Lower leg skin (tissue), 4 donors: Measurements from ENCODE around the gene CCDC175. TPM values are rescaled to one million over a fixed set of nuclear protein-coding genes. Genes with fewer than 3 reads are reported as not detected.

Experiments
- DNase-seq, 2 donors: peaks; one replicate each; pipeline ENCODE4 v3.0.0-alpha.2; 2019; ENCODE audit warnings: low spot score in 2 of 2
- H3K4me3 ChIP-seq: fragments of 200-600 bp; sonication (generic); 2 replicates; pipeline ENCODE4 v1.5.1; 2017; ENCODE audit warnings: mild to moderate bottlenecking, low read depth; ENCODE audit not compliant: poor library complexity, severe bottlenecking
- POLR2A ChIP-seq, 2 donors: fragments of 450-650 bp; IDR thresholded peaks; one replicate each; pipeline ENCODE4 v1.6.1; 2016 to 2017; ENCODE audit warnings: antibody characterized with exemption in 2 of 2, mild to moderate bottlenecking in 1 of 2, moderate library complexity in 1 of 2
- WGBS, 2 donors: methylation state at CpG; one replicate each; pipeline ENCODE4 v1.1.5; 2018; 5-methylcytosine and 5-hydroxymethylcytosine counted together
- intact Hi-C: fragments of 100-400 bp; cut with DNase I; formaldehyde crosslinking; loops from one replicate; pipeline ENCODE4 v1.15.0; 2023; ENCODE audit warnings: low total_unique reads
- total RNA-seq, 4 donors: library from RNA; depleted of rRNA; stranded (reverse); fragments of >200 nt; gene quantifications; one replicate each; pipeline ENCODE4 v1.1.0, GENCODE V29; 2016
- TF ChIP-seq, protein P1 (sequence below), 3 donors: fragments of 450-650 bp; IDR thresholded peaks; one replicate each; pipeline ENCODE4 v1.5.1; 2016; ENCODE audit warnings: antibody characterized with exemption in 3 of 3, mild to moderate bottlenecking in 3 of 3, moderate library complexity in 2 of 3

Gene CCDC175
- total RNA-seq, 4 donors from 2014 or later: not detected

DNA sequence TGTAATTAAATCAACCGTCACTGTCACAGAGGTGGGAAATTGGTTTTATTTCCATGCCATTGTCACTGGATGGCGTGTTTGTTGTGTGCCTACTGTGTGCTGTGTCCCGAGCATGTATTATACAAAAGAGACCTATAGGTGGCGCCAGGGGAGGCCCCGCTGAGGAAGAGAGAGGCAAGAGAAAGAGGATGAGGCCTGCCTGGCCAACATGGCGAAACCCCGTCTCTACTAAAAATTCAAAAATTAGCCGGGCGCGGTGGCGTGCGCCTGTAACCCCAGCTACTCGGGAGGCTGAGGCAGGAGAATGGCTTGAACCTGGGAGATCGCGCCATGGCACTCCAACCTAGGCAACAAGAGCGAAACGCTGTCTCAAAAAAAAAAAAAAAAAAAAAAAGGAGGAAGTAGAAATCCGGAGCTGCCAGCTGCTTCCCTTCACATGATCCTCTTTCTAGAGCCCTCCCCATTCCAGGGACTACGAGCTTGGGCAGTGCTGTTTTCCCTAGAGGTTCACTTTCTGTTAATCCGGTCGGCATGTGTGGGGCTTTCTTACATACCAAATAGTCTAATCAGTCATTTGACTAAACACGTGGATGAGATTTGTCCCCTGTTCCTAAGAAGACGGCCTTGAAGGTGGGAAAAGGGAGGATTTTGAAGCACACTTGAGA lies 6.4 kb upstream of the CCDC175 start:
- 83 to 84% methylated on average over 23 of the region's 23 CpGs for whole genome bisulfite sequencing, 2 donors
- no peak for TF ChIP-seq POLR2A (IDR thresholded peaks at IDR 0.05)
- TF ChIP-seq, protein P1, sequence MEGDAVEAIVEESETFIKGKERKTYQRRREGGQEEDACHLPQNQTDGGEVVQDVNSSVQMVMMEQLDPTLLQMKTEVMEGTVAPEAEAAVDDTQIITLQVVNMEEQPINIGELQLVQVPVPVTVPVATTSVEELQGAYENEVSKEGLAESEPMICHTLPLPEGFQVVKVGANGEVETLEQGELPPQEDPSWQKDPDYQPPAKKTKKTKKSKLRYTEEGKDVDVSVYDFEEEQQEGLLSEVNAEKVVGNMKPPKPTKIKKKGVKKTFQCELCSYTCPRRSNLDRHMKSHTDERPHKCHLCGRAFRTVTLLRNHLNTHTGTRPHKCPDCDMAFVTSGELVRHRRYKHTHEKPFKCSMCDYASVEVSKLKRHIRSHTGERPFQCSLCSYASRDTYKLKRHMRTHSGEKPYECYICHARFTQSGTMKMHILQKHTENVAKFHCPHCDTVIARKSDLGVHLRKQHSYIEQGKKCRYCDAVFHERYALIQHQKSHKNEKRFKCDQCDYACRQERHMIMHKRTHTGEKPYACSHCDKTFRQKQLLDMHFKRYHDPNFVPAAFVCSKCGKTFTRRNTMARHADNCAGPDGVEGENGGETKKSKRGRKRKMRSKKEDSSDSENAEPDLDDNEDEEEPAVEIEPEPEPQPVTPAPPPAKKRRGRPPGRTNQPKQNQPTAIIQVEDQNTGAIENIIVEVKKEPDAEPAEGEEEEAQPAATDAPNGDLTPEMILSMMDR (IDR thresholded peaks at IDR 0.05): no peak
- H3K4me3 ChIP-seq: no peak overlapping the region
- intact Hi-C loops: no loop called here
- DNase-seq: no peak

GRCh38 chr14:59582161-59582560 lies 5.5 kb upstream of the CCDC175 start:
- DNase-seq: no peak
- 88 to 97% methylated on average over 3 of the region's 3 CpGs for WGBS, 2 donors
- TF ChIP-seq POLR2A (IDR thresholded peaks at IDR 0.05): no peak
- TF ChIP-seq, protein P1 (IDR thresholded peaks at IDR 0.05): no peak
- intact Hi-C loops: no loop called here
- H3K4me3 ChIP-seq: no peak overlapping the region

DNA sequence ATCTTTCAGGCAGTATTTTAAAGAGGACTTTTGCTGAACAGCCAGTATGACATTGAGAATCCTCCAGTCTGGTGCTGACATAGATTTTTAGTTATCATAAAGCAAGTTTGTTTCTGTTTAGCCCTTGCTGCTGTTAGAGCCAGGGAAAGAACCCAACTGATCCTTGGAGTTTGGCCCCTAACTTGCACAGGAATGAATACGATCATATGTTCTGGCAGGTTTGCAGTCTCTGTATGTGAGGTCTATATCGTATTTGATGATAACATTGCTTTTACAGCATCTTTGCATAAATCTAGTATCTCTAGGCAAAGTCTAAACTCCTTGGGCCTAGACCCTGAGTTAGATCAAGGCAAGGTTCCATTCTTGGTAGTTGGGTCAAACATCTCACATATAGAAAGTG lies 4.3 kb upstream of the CCDC175 start:
- intact Hi-C loops: no loop called here
- 81 to 91% methylated on average over 2 of the region's 2 CpGs for WGBS, 2 donors
- DNase-seq: no peak
- TF ChIP-seq POLR2A (IDR thresholded peaks at IDR 0.05): no peak
- TF ChIP-seq, protein P1 (IDR thresholded peaks at IDR 0.05): no peak
- H3K4me3 ChIP-seq: no peak overlapping the region

- TF ChIP-seq, protein P1 (IDR thresholded peaks at IDR 0.05): no peak
- intact Hi-C loops: no loop called here
- no peak for DNase-seq
- H3K4me3 ChIP-seq: no peak overlapping the region
Observed at GRCh38 chr14:59570122-59570521, 6.5 kb downstream of the CCDC175 start.

- DNase-seq: no peak
- TF ChIP-seq POLR2A (IDR thresholded peaks at IDR 0.05): no peak
- TF ChIP-seq, protein P1 (IDR thresholded peaks at IDR 0.05): no peak
- 70 to 73% methylated on average over 3 of the region's 3 CpGs for WGBS, 2 donors
- intact Hi-C loops: no loop called here
- H3K4me3 ChIP-seq: no peak overlapping the region
Observed at GRCh38 chr14:59566725-59567124, 9.9 kb downstream of the CCDC175 start.

DNA sequence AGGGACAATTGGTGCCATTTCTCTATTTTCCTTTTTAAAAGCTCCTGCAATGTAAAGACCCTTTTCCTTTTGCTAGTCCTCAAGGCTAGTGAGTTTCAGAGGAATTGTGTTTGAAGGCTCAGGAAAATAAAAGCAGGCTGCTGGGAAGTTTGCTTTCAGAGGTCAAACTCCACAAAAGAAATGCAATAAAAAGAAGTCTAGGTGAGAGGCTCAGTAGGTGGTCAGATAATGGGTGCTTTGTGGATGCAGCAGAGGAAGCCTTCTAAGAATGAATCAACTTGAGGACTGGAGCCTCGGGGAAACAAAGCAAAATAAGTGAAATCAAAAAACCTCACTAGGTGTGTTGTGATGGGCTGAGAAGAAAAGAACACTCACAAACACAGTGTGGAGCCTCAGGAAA lies 10.3 kb downstream of the CCDC175 start:
- H3K4me3 ChIP-seq: no peak overlapping the region
- WGBS, 2 donors: 28 to 31% methylated on average over 1 of the region's 1 CpG
- TF ChIP-seq, protein P1 (IDR thresholded peaks at IDR 0.05): no peak
- no peak for TF ChIP-seq POLR2A (IDR thresholded peaks at IDR 0.05)
- no peak for DNase-seq
- intact Hi-C loops: no loop called here
